Renal cortical epithelial cell (primary cell): ENCODE data around the gene P2RY4. TPM values are rescaled to one million over a fixed set of nuclear protein-coding genes. Genes with fewer than 3 reads are reported as not detected.
A peak's percentile ranks its signal among the peaks of the same experiment; 100 is the strongest.
"Not testable (repeated sequence)": the region's sequence is repeated elsewhere in the genome, so short reads cannot be mapped to it uniquely, and the experiment has no call there.

Experiments used
- DNase-seq: peaks from one replicate; pipeline ENCODE4 v3.0.0-alpha.2; 2011; ENCODE audit warnings: low read depth
- total RNA-seq: library from RNA; depleted of rRNA; stranded (reverse); fragments of >200 nt; gene quantifications from 2 replicates; pipeline ENCODE4 v1.2.3, GENCODE V29; 2014

The P2RY4 gene
- 0.15 TPM in 1 of 2 replicates, not detected in the other for total RNA-seq

DNA sequence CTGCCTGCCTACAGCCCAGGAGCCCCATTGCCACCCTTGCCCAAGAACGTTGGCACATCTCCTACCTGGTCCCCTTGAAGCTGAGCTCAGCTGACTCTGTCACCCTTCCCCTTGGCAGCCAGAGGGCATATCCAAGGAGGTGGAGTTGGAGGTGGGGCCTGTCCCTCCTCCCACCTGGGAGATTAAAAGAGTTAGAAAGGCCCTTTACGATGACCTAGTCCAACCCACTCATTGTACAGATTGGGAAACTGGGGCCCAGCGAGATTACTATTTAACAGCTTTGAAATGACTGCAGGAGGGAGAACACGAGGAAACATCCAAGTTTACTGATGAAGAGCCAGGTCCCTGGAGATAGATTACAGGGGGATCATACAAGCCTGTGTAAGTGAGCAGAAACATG lies at the start of gene P2RY4:
TSS of gene P2RY4 (minus strand) at position 101 of the 400 bp plus-strand sequence. CDS start 580 bp downstream, outside the sequence.
- DNase-seq = no peak

DNA sequence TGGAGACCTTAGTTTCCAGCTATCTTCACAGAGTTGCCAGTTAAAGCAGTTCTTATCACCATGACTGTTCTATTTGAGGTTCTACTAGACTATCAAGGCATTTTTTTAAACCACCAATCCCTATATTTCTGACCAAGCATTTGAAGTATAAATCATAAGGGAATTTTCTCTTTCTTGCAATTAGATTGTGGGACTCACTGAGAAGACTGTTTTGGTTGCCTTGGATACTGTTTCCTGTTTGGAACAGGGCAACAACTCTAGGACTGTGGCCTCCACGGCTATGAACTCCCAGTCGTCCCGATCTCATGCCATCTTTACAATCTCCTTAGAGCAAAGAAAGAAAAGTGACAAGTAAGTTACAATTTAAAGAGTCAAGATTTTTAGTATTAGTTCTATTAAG lies 41.7 kb upstream of the P2RY4 start:
- DNase-seq = peak; percentile 42

DNA sequence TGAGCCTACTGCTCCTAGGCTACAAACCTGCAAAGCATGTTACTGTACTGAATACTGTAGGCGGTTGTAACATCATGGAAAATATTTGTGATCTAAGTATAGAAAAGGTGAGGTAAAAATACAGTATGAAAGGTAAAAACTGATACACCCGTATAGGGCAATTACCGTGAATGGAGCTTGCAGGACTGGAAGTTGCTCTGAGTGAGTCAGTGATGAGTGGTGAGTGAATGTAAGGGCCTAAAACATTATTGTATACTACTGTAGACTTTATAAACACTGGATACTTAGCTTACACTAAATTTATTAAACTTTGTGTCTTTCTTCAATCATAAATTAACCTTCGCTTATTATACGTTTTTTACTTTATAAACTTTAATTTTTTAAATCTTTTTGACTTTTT lies 33.6 kb upstream of the P2RY4 start:
- DNase-seq = no peak

DNA sequence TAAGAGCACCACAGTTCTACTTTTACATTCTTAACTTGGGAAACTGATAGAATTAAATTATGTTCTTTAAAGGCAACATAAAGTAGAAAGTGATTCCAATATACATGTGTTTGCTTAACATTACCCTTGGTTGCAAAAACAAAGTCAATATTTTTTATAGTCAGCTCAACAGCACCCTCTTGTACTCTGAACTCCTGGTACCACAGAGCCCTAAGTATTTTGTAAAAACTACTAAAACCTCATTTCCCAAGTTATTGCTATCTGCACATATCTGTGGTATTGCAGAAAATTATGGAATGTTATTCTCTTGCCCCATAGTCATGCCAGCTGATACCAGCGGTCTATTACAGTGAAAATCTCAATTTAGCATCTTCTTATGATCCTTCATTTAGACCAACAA lies 32.8 kb upstream of the P2RY4 start:
- no peak for DNase-seq

DNA sequence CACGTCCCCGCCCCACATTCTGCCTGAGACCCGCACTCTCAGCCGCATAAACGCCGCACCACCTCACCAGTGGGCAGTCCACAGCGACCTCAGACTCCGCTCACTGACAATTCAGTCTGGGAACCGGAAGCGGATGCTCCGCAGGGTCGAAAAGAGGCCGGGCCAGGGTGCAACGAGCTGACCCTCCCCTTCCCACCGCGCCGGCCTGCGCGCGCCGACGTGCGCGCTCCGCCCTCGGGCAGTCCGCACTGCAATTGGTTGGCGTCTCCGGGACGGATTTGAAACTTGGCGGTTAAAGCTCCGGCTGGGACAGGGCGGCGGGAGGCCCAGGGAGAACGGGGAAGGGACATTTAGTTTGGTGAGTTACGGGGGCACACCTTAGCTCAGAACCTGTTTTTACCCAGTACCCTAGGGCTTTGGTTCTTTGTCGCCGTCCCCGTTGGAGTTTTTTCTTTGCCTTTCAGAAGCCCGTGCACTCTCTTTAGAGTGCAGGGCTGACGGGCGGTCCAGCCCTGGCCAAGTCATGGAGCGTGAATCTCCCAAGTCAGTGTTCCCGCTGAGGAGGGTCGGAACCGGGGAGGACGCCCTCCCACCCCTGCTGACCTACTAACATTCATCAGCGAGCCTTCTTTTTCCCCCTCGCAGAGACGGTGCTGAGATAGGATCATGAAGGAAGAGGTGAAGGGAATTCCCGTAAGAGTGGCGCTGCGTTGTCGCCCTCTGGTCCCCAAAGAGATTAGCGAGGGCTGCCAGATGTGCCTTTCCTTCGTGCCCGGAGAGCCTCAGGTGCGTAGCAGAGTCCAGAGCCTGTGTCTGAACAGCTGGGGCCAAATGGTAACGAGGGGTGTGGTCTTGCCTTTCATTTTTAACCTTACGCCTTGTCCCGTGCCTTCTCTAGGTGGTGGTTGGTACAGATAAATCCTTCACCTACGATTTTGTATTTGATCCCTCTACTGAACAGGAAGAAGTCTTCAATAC lies 30.1 kb upstream of the P2RY4 start, which contains the start of the genes KIF4A and PDZD11:
TSS of gene KIF4A (plus strand) at position 312 of the 978 bp plus-strand sequence. CDS start at position 667, 355 bp downstream.
TSS of gene PDZD11 (minus strand) at position 135 of the 978 bp plus-strand sequence. CDS start 586 bp downstream, outside the sequence.
- peak; percentile 71 for DNase-seq

DNA sequence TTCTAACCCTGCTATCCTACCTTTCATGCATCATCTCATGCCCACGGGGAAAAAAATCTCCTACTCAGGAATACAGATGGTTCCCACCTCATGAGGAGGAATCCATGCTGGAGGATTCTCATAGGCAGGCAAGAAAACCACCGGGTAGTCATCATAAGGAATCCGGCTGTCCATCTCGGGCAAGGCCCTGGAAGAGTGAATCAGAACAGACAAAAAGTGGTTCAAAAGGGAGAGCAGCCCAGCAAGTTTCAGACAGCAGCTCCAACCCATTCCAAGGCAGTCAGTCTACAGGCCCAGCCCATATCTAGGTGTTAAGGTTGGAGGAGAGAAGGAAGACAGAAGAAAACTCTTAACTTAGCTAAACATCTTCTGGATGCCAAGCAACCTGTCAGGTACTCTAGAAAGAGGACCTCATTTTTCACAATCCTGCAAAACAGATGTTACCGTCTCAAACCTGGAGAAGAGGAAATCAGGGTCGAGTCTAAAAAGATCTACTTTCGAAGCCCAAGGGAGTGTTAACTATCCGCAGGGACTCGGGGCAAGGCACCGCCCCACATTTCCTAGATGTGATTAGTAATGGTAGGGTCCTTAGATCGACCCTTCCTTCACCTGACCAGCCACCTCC lies 29.3 kb upstream of the P2RY4 start:
- no peak for DNase-seq

DNA sequence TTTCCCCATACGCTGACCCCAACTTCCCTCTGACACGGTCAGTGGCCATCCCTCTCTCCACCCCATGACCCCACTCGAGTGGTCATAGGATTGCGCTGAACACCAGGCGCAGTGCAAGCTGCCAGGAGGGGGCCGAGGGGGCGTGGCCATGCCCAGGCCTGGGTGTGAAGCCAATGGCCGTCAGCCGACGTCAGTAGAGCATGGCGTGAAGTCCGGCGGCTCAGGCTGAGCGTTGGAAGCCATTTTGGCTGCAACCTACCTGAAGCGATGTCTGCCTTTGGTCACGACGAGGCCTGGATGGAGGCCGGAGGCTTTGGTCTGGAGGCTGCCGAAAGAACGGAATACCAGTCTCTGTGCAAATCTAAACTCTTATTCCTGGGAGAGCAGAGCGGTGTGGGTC lies 21.9 kb upstream of the P2RY4 start, which contains the start of gene RAB41:
TSS of gene RAB41 (plus strand) at position 222 of the 400 bp plus-strand sequence. CDS start at position 268, 46 bp downstream.
- no peak for DNase-seq

DNA sequence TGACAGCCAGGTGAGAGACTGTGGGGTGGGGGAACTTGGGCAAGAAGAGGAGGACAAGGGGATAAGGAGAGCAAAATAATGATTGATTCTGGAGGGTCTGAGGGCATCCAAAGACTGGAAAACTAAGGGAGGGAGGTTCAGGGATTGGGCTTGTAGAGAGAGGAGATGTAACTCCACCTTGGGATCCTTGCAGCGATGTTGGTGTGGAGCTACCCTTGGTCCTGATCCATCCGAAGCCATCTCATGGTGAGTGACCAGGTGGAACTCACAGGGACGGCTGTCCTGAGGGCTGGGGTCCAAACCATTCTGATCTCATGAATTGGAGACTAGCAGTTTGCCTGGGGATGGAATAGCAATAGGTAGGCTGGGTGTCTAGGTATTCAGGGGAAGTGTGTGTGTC lies 20.6 kb upstream of the P2RY4 start:
- no peak for DNase-seq

DNA sequence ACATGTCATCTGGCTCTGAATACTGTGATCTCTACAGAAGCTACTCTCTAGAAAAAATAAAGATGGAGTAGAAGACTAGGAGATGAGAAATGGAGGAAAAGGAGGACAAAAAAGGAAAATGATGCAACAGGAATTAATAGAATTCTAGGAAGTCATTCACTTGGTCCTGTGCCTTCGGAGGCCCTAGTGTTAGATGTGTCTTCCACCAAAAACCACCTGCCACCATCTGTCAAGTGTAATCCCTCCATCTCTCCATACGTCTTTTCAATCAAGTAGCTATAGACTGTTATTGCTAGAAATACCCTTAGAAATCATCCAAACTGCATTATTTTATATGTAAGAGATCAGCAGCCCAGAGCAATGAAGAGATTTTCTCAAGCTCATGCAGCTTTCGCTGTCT lies 19.1 kb upstream of the P2RY4 start:
- DNase-seq = no peak

DNA sequence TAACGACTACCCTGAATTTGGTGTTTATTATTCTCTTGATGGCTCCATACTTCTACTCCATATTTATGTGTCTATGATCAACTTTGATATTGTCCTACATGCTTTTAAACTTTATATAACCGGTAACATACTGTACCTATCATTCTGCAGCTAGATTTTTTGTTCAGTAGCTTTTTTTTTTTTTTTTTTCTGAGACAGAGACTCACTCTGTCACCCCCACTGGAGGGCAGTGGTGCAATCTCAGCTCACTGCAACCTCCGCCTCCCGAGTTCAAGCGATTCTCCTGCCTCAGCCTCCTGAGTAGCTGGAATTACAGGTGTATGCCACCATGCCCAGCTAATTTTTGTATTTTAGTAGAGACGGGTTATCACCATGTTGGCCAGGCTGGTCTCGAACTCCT lies 14.0 kb upstream of the P2RY4 start:
- not testable (repeated sequence) for DNase-seq

DNA sequence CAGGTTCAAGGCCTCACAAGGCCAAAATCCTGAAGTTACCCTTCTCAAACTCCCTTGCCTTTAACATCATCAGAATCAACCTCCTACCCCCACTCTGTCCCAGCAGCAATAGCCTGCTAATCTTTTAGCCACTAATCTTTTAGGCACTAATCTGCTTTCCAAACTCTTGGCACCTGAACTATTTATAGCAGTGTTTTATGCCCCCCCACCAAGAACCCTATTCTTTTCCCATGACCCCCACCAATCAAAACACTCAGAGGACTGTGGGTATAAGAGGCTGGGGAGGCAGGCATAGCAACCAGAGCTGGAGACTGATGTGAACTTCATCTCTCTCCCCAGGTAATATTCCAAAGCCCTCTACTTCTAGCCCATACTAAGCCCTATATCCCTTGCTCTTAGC lies 8.0 kb upstream of the P2RY4 start, which contains the start of gene ARR3:
TSS of gene ARR3 (plus strand) at position 301 of the 400 bp plus-strand sequence. CDS start 1,052 bp downstream, outside the sequence.
- no peak for DNase-seq

DNA sequence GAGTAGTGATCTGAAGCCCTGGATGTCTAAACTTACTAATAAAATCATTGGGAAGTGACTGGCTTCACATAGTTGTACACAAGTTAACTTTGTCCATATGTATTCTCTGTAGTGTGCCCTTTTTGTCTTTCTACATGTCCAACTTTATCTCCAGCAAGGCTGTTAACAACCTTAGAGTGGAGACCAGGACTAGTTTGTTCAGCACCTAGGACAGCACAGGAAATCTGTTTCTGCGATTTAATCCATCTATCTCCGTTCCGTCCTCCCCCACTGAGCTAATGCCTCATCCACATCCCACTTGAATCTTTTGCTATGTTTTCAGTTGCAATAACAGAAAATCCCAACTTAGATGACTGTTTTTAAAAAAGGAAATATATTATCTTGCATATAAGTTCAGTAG lies 4.8 kb upstream of the P2RY4 start:
- DNase-seq = no peak

DNA sequence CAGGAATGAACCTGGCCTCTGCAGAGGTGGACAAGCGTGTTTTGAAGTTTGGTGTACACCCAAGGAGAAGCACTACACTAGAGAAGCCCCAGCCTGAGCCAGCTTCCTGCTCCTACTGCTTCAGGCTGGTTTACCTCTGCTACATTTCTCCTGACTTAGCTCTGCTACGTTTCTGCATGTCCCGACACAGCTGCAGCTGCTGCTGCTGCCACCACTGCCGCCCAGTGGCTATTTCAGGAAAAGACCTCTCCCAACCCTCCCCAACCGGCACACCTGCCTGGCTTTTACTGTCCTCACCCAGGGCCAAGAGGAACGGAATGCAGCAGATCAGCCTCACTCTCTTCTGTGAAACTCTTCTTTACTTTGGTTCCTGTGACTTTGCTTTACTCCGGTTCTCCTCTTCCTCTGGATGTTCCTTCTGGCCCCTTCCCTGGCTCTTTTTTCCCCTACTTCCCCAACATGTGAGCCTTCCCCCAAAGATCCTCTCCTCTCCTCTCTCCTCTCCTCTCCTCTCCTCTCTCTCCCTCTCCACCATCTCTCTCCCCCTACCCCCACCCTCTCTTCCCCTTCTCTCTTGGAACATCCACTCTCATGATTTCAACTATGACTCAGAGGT lies 3.1 kb upstream of the P2RY4 start:
- DNase-seq = peak; percentile 40

DNA sequence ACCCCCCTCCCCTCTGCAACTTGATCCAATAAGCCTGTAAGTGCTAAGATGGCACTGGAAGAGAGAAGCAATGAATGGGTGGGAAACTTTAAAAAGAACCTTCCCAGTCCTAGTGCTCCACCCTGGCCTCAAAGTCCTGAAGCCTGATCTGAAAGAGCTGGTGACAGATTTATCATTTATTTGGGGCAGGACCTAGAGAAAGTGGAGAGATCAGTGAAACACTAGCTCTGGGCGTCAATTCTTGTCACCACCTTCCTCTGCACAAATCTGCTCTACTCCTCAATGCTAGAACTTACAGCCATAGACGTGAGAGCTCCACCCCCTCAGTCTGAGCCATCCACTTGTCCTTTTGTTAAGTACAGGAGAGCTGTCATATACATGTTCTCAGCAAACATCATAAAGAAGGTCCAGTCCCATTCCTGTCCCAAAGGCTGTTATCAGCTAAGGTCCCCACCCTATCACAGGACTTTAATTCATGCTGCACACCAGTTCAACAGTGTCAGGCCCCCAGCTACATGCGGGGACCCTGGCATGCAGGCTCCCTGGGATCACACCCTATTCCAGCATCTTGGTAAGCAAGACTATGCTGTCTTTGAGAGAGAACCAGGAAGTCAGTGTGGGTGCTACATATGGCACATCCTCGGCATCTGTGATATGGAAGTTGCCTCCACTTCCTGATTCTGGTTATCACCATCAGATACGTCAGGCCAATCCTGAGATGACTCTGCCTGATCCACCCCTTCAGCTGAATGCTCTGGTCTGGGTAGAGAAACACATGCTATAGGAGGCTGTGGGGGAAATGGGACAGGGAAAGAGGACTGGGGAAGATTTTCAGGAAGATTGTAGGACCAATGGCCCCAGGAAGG lies 2.3 kb downstream of the P2RY4 start:
- no peak for DNase-seq

DNA sequence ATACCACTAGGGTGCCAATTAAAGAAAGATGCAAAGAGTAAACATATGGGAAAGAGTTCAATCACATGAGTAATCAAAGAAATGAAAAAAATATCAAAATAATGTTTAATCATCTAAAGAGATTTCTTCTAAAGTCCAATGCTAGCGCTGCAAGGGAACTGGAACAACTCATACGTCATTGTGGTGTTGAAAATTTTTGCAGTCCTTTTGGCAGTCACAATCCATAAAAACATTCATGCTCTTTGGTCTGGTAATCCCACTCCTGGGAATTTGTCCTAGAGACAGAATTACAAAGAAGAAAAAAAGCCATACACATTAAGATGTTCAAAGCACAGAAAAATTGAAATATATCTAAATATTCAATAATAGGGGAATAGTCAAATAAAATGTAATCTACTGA lies 4.6 kb downstream of the P2RY4 start:
- DNase-seq = no peak

DNA sequence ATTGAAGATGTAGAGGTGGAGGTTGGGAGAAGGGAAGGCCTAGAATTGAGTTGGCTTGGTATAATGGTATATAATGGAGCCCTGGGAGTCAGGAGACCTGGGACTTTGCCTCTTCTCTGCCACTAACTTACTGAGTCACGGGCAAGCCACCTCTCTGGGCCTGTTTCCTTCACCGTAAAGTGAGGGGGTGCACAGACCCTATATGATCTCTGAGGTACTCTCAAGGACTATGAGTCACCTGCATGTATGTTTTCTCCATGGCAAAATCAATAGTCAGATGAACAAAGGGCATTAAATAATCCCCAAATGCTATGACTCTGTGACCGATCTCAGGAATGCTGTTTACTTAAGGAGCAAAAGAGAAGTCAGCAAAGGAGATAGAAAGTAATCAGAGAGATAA lies 5.1 kb downstream of the P2RY4 start:
- DNase-seq = no peak

DNA sequence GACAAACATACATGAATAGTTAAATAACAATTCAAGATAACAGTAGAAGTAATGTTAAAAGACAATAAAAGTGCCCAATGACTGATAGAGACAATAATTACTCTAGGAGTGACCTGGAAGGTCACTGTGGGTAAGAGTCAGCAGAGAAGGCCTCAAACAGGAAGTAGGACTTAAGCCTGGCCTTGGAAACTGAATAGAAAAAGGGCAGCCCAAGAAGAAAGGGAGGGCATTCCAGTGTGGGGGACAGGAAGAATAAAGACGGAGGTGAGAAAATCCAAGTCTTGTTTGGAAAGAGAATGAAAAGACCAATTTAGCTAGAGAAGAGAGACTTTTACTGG lies 6.0 kb downstream of the P2RY4 start:
- peak; percentile 23 for DNase-seq

DNA sequence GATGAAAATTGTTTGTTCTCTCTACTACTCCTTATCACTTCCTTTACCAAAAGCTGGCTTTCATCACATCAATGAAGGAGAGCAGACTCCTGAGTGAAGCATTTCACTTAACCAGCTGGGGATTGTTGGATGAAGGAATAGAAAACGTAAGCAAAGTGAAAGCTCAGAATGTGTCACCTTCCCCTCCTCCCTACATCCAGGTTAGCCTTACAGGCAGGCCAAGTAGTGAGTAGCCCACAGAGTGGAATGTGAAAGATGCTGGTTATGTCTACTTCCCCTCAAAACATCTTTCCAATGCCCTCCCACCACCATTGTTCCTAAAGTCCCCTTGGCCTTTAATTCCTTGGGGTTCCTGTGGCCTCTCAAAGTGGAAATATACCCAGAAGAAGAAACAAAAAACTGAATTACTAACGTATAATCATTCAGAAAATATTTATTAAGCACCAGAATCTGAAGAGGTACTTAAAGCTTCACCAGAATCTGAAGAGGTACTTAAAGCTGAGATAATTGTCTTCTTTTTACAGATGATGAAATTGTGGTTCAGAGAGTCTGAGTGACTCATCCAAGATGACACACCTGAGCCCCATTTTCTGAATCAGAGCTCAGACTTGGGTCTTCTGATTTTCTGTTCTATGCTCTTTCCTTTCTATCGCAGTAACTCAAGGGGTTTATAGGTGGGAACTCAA lies 6.5 kb downstream of the P2RY4 start:
- peak; percentile 36 for DNase-seq

DNA sequence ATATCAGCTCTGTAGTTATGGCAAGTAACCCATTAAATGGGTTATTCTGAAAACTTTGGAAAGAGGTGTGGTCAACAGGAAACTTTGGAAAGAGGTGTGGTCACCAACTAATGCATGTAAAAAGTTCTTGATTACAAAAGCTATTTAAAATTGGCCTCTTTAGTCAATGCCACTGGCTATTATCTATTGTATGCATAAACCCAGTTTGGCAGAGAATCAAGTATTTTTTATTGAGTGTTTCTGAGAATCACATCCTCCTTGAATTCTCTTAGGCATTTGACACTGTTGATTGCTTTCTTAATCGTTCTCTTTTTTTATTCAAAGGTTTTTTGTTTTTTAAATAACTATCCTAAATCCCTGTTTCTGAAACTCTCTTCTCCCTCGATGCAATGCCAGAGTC lies 7.5 kb downstream of the P2RY4 start:
- no peak for DNase-seq

DNA sequence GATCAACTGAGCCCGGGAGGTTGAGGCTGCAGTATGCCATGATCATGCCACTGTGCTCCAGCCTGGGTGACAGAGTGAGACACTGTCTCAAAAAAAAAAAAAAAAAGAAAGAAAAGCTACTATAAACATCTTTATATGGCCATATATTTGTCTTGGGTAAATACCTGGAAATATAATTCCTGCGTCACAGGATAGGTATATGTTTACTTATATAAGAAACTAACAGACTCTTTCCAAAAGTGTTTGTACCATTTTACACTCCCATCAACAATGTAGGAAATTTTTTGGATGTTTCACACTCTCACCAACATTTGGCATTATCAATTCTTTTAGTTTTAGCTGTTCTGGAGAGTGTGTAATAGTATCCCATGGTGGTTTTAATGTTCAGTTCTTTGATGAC lies 12.8 kb downstream of the P2RY4 start:
- DNase-seq = no peak

DNA sequence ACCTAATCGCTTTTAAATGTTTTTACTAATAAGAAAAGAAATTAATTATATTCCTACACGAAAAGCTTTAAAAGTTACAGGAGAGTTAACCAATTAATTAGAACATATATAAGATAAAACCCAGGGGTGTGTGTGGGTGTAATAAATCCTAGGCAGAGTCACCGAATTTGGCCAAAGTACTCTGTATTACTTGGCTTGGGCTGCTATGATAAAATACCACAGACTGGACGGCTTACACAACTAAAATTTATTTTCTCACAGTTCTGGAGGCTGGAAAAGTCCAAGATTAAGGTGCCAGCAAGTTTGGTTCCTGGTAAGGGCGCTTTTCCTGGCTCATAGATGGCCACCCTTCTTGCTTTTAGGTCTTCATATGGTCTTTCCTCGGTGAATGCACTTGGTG lies 15.1 kb downstream of the P2RY4 start:
- no peak for DNase-seq
